Ovary (tissue), 3 donors: ENCODE measurements around the gene ANKRD39.

ENCODE experiments used
- CTCF ChIP-seq, 3 donors: fragments of 450-650 bp in 2 of 3; fragments of 200-600 bp in 1 of 3; IDR thresholded peaks; one replicate each; pipeline versions ENCODE4 v1.5.1 to v1.8.0; 2016 to 2022; ENCODE audit warnings: antibody characterized with exemption in 3 of 3, mild to moderate bottlenecking in 1 of 3
- POLR2A ChIP-seq: fragments of 450-650 bp; IDR thresholded peaks from one replicate; pipeline ENCODE4 v1.6.1; 2017; ENCODE audit warnings: antibody characterized with exemption, mild to moderate bottlenecking, moderate library complexity
- donor health status: DM: no; HTN: no; CAD: no.

GRCh38 chr2:96811917-96812316 is 45.9 kb downstream of the ANKRD39 start:
- TF ChIP-seq CTCF (IDR thresholded peaks at IDR 0.05) (no peak), POLR2A (no peak)
